Peyer's patch (tissue), 4 donors: ENCODE results near the gene ABCA7. TPM values are rescaled to one million over a fixed set of nuclear protein-coding genes. Genes with fewer than 3 reads are reported as not detected.

ENCODE experiments used
- DNase-seq, 3 donors: peaks; one replicate each; pipeline ENCODE4 v3.0.0-alpha.2; 2017 to 2019
- H3K27ac ChIP-seq, 4 donors: fragments of 200-600 bp; sonication (generic); one replicate each; pipeline ENCODE4 v1.5.1; 2016 to 2019
- H3K27me3 ChIP-seq, 2 donors: fragments of 200-600 bp; sonication (generic); one replicate each; pipeline ENCODE4 v1.5.1; 2019
- H3K36me3 ChIP-seq, 3 donors: fragments of 200-600 bp; sonication (generic); one replicate each; pipeline ENCODE4 v1.5.1; 2016 to 2019
- H3K4me1 ChIP-seq, 4 donors: fragments of 200-600 bp; sonication (generic); one replicate each; pipeline ENCODE4 v1.5.1; 2016 to 2019
- H3K4me3 ChIP-seq, 4 donors: fragments of 200-600 bp; sonication (generic); 1 replicate in 3 of 4; 2 replicates in 1 of 4; pipeline ENCODE4 v1.5.1; 2016 to 2019; ENCODE audit warnings: mild to moderate bottlenecking in 1 of 4
- H3K9me3 ChIP-seq, 4 donors: fragments of 200-600 bp; sonication (generic); one replicate each; pipeline ENCODE4 v1.5.1; 2016 to 2019; ENCODE audit warnings: mild to moderate bottlenecking in 1 of 4
- POLR2A ChIP-seq, 2 donors: fragments of 450-650 bp; IDR thresholded peaks; one replicate each; pipeline ENCODE4 v1.5.1; 2017; ENCODE audit warnings: antibody characterized with exemption in 2 of 2, mild to moderate bottlenecking in 2 of 2, moderate library complexity in 2 of 2
- total RNA-seq, 4 donors: library from RNA; depleted of rRNA; stranded (reverse); fragments of >200 nt; gene quantifications; one replicate each; pipeline ENCODE4 v1.1.0, GENCODE V29; 2016
- TF ChIP-seq, protein P1 (sequence below), 6 experiments: fragments of 450-650 bp in 4 of 6; fragments of 200-600 bp in 2 of 6; sonication (generic) in 1 of 6; IDR thresholded peaks; one replicate each; pipeline ENCODE4 v1.5.1; 2017 to 2019; ENCODE audit warnings: antibody characterized with exemption in 6 of 6, mild to moderate bottlenecking in 3 of 6, moderate library complexity in 1 of 6

ABCA7 gene
- total RNA-seq, 4 donors from 2014 or later, result 30.1 to 162 (median 72.1) TPM

DNA sequence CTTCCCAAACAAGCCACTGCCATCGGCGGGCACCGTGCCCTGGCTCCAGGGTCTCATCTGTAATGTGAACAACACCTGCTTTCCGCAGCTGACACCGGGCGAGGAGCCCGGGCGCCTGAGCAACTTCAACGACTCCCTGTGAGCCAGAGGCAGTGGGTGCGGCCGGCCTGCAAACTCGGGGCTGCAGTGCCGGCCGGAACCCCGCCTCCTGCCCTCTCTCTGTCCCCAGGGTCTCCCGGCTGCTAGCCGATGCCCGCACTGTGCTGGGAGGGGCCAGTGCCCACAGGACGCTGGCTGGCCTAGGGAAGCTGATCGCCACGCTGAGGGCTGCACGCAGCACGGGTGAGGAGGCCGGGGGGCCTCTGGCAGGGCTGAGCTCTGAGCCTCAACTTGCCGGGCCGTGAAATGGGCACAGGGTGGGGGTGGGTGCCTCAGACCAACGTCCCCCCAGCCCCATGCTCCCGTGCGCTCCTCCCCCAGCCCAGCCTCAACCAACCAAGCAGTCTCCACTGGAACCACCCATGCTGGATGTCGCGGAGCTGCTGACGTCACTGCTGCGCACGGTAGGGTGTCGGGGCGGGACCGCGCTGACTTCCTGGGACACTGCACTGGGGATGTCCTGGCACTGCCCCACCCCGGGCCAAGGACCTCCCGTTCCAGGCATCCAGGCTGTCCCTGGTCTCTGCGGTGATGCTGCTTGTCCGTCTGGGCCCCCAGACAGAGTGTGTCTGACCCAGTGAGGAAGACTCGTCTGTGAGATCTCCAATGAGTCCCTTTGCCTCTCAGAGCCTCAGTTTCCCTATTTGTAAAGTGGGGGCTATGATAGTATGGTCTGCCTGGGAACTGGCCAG, 2.2 kb downstream of the ABCA7 start:
- peak overlapping the region in 2 of 4 donors; percentile 57 to 69 for H3K27ac ChIP-seq
- peak in 2 of 3 donors; percentile 90 for DNase-seq
- no peaks in the 10 kb centered on the region for H3K27me3 ChIP-seq
- no peaks in the 10 kb centered on the region for H3K9me3 ChIP-seq
- H3K36me3 ChIP-seq, result peaks cover 0 to 3% (median 0%) of the 10 kb centered on the region in 3 donors
- TF ChIP-seq, protein P1, sequence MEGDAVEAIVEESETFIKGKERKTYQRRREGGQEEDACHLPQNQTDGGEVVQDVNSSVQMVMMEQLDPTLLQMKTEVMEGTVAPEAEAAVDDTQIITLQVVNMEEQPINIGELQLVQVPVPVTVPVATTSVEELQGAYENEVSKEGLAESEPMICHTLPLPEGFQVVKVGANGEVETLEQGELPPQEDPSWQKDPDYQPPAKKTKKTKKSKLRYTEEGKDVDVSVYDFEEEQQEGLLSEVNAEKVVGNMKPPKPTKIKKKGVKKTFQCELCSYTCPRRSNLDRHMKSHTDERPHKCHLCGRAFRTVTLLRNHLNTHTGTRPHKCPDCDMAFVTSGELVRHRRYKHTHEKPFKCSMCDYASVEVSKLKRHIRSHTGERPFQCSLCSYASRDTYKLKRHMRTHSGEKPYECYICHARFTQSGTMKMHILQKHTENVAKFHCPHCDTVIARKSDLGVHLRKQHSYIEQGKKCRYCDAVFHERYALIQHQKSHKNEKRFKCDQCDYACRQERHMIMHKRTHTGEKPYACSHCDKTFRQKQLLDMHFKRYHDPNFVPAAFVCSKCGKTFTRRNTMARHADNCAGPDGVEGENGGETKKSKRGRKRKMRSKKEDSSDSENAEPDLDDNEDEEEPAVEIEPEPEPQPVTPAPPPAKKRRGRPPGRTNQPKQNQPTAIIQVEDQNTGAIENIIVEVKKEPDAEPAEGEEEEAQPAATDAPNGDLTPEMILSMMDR (IDR thresholded peaks at IDR 0.05), result no peak
- peak in 1 of 2 donors; percentile 56 for TF ChIP-seq POLR2A (IDR thresholded peaks at IDR 0.05)
- peak overlapping the region in 3 of 4 donors; percentile 41 to 62 (median 58) for H3K4me3 ChIP-seq
- H3K4me1 ChIP-seq, result peaks cover 3 to 46% (median 24%) of the 10 kb centered on the region in 4 donors

DNA sequence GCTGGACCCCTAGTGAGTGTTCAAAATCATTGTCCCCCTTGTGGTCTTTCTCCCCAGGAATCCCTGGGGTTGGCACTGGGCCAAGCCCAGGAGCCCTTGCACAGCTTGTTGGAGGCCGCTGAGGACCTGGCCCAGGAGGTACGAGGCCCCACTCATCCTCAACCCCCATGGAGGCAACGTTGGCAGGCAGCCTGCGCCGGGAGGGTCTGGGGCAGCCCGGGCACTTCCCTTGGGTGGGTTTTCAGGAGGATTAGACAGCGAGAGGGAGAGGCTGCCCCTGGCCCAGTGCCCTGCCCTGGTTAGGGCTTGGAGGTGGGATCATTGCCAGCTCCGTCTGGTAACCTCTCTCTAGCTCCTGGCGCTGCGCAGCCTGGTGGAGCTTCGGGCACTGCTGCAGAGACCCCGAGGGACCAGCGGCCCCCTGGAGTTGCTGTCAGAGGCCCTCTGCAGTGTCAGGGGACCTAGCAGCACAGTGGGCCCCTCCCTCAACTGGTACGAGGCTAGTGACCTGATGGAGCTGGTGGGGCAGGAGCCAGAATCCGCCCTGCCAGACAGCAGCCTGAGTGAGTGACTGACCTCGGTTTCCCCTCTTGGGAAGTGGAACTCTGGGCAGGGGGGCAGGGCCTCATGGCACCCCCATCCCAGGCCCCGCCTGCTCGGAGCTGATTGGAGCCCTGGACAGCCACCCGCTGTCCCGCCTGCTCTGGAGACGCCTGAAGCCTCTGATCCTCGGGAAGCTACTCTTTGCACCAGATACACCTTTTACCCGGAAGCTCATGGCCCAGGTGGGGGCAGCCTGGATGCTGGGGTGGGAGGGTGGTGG, 3.0 kb downstream of the ABCA7 start:
- Histone ChIP-seq H3K4me3 (peak overlapping the region in 2 of 4 donors; percentile 41 to 58), H3K4me1 (peaks cover 3 to 46% (median 22%) of the 10 kb centered on the region in 4 donors)
- TF ChIP-seq, protein P1 (IDR thresholded peaks at IDR 0.05), result peak in 1 of 6 experiments; percentile 5
- no peak for TF ChIP-seq POLR2A (IDR thresholded peaks at IDR 0.05)

DNA sequence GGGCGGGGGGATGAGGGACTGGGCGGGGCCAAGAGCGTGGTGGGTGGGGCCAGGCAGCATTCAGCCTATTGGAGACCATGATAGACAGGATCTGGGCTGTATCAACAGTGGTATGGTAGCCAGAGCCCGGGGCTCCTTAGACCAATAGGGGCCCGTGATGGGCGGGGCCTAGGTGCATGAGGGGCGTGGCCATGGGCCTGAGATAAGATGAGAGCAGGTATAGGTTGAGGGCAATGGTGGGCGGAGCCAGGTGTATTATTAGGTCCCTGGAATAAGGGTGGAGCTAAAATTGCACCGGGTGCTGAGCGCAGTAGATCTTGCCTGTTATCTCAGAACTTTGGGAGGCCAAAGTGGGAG, 5.3 kb downstream of the ABCA7 start:
- TF ChIP-seq, protein P1 (IDR thresholded peaks at IDR 0.05), result no peak
- no peak for TF ChIP-seq POLR2A (IDR thresholded peaks at IDR 0.05)
- H3K4me1 ChIP-seq, result peaks cover 3 to 27% (median 12%) of the 10 kb centered on the region in 4 donors
- H3K27me3 ChIP-seq, result no peaks in the 10 kb centered on the region
- H3K36me3 ChIP-seq, result peaks cover 0 to 5% (median 0%) of the 10 kb centered on the region in 3 donors
- peak in 2 of 3 donors; percentile 69 to 77 for DNase-seq
- no peak overlapping the region for H3K4me3 ChIP-seq
- H3K9me3 ChIP-seq, result no peaks in the 10 kb centered on the region
- H3K27ac ChIP-seq, result no peak overlapping the region

More for the DNA sequence above, 3.0 kb downstream of the ABCA7 start:
- DNase-seq, result peak in 1 of 3 donors; percentile 54
- Histone ChIP-seq H3K36me3 (peaks cover 0 to 5% (median 0%) of the 10 kb centered on the region in 3 donors), H3K9me3 (no peaks in the 10 kb centered on the region), H3K27ac (peak overlapping the region in 2 of 4 donors; percentile 57 to 69), H3K27me3 (no peaks in the 10 kb centered on the region)

DNA sequence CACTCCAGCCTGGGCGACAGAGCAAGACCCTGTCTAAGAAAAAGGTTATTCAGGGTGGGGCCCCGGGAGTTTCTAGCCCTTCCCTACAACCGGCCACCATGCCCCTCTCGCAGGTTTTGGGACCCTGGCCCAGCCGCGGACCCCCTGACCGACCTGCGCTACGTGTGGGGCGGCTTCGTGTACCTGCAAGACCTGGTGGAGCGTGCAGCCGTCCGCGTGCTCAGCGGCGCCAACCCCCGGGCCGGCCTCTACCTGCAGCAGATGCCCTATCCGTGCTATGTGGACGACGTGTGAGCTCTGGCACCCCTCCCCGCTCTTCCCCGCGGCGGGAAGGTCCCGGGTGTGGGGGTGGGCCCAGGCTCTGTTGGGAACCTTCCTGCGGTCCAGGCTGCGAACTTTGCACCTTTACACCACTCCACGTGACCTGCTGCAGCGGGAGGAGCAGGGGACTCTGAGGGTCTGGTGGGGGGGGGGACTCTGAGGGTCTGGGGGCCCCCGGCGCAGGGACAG, 6.3 kb downstream of the ABCA7 start:
- no peak for DNase-seq
- H3K4me3 ChIP-seq, result no peak overlapping the region
- peaks cover 0 to 5% (median 0%) of the 10 kb centered on the region in 3 donors for H3K36me3 ChIP-seq
- no peak overlapping the region for H3K27ac ChIP-seq
- no peaks in the 10 kb centered on the region for H3K9me3 ChIP-seq
- TF ChIP-seq, protein P1 (IDR thresholded peaks at IDR 0.05), result no peak
- TF ChIP-seq POLR2A (IDR thresholded peaks at IDR 0.05), result no peak
- H3K4me1 ChIP-seq, result peaks cover 3 to 19% (median 9%) of the 10 kb centered on the region in 4 donors
- no peaks in the 10 kb centered on the region for H3K27me3 ChIP-seq
